PC-3 (cell line): ENCODE results near the gene GPR32. TPM values are rescaled to one million over a fixed set of nuclear protein-coding genes. Genes with fewer than 3 reads are reported as not detected.
A peak's percentile ranks its signal among the peaks of the same experiment; 100 is the strongest.
"Not testable (repeated sequence)": the region's sequence is repeated elsewhere in the genome, so short reads cannot be mapped to it uniquely, and the experiment has no call there.

Experiments
- ATAC-seq: fragments of 200-7000 bp; cut with Tn5 transposase; 2 replicates; pipeline ENCODE4 v1.9.1; 2020; ENCODE audit warnings: mild to moderate bottlenecking, moderate library complexity
- BruUV-seq: library from RNA; stranded (reverse); fragments of 400-500 nt; replicated peaks from 2 replicates; lab custom pipeline; 2021; lab: Mats Ljungman, UMichigan
- CTCF ChIA-PET: fragments of 300-600 bp; sonication (Branson Sonifier 250); formaldehyde crosslinking; loops from one replicate; lab custom pipeline; 2022; ENCODE audit warnings: antibody characterized with exemption; lab: Charles Lee
- POLR2A ChIA-PET: fragments of 300-600 bp; sonication (Branson Sonifier 250); formaldehyde crosslinking; loops from one replicate; lab custom pipeline; 2022; ENCODE audit warnings: antibody characterized with exemption; ENCODE audit not compliant: unreplicated experiment; lab: Charles Lee
- DNase-seq: peaks from one replicate; pipeline ENCODE4 v3.0.0-alpha.2; 2015
- H2AFZ ChIP-seq: fragments of 300-600 bp; sonication (generic); 2 replicates; pipeline ENCODE4 v1.6.0; 2016; ENCODE audit warnings: antibody characterized with exemption, low read length
- H3F3A ChIP-seq: fragments of 300-600 bp; sonication (generic); one replicate; pipeline ENCODE4 v1.6.0; 2017; ENCODE audit warnings: antibody characterized with exemption, low read length, control low read depth, mild to moderate bottlenecking; ENCODE audit not compliant: unreplicated experiment
- H3K27ac ChIP-seq: fragments of 300-600 bp; sonication (generic); 2 replicates; pipeline ENCODE4 v1.5.1; 2016; ENCODE audit warnings: mild to moderate bottlenecking, low read length
- H3K27me3 ChIP-seq: fragments of 300-600 bp; sonication (generic); 2 replicates; pipeline ENCODE4 v1.6.1; 2016; ENCODE audit warnings: low read length, mixed read lengths
- H3K36me3 ChIP-seq: fragments of 300-600 bp; sonication (generic); 2 replicates; pipeline ENCODE4 v1.6.1; 2016; ENCODE audit warnings: low read depth, mixed run types, low read length, mixed read lengths
- H3K4me1 ChIP-seq: fragments of 300-600 bp; sonication (generic); 2 replicates; pipeline ENCODE4 v1.5.1; 2016; ENCODE audit warnings: low read length; ENCODE audit not compliant: insufficient read depth
- H3K4me2 ChIP-seq: fragments of 300-600 bp; sonication (generic); 2 replicates; pipeline ENCODE4 v1.6.0; 2016; ENCODE audit warnings: low read length
- H3K4me3 ChIP-seq: fragments of 300-600 bp; sonication (generic); 2 replicates; pipeline ENCODE4 v1.5.1; 2016; ENCODE audit warnings: mild to moderate bottlenecking, low read length, mixed read lengths
- H3K79me2 ChIP-seq: fragments of 300-600 bp; sonication (generic); 2 replicates; pipeline ENCODE4 v1.6.1; 2017; ENCODE audit warnings: low read length, mixed read lengths
- H3K9ac ChIP-seq: fragments of 300-600 bp; sonication (generic); 2 replicates; pipeline ENCODE4 v1.6.0; 2016; ENCODE audit warnings: mild to moderate bottlenecking, low read length
- H3K9me2 ChIP-seq: fragments of 300-600 bp; sonication (generic); replicated peaks from 2 replicates; pipeline ENCODE4 v1.6.1; 2016; ENCODE audit warnings: mixed run types, low read length, mixed read lengths
- H3K9me3 ChIP-seq: fragments of 300-600 bp; sonication (generic); 2 replicates; pipeline ENCODE4 v1.6.1; 2016; ENCODE audit warnings: low read length, mixed read lengths
- H4K20me1 ChIP-seq: fragments of 300-600 bp; sonication (generic); 2 replicates; pipeline ENCODE4 v1.6.1; 2016; ENCODE audit warnings: low read length, mixed read lengths
- EZH2 ChIP-seq: fragments of 300-600 bp; sonication (generic); IDR thresholded peaks from one replicate; pipeline ENCODE4 v1.6.1; 2017; ENCODE audit warnings: antibody characterized with exemption, mild to moderate bottlenecking, low read length; ENCODE audit not compliant: unreplicated experiment
- EZH2phosphoT487 ChIP-seq: fragments of 300-600 bp; sonication (generic); IDR thresholded peaks from 2 replicates; pipeline ENCODE4 v1.6.1; 2018; ENCODE audit warnings: mild to moderate bottlenecking, antibody characterized with exemption, low read length, borderline replicate concordance
- intact Hi-C: fragments of 100-400 bp; cut with micrococcal nuclease; formaldehyde crosslinking; loops from 2 replicates; pipeline ENCODE4 v1.9.0; 2023
- total RNA-seq: library from RNA; depleted of rRNA; stranded (reverse); fragments of >200 nt; gene quantifications from 2 replicates; pipeline ENCODE4 v1.2.3, GENCODE V29; 2014
- TF ChIP-seq, protein P1 (sequence below): fragments of 300-600 bp; sonication (generic); conservative IDR thresholded peaks from 2 replicates; pipeline ENCODE4 v1.5.1; 2017; ENCODE audit warnings: antibody characterized with exemption, low read depth, mild to moderate bottlenecking, low read length

GPR32 gene
- total RNA-seq, 1 experiment from 2014 or later: not detected

DNA sequence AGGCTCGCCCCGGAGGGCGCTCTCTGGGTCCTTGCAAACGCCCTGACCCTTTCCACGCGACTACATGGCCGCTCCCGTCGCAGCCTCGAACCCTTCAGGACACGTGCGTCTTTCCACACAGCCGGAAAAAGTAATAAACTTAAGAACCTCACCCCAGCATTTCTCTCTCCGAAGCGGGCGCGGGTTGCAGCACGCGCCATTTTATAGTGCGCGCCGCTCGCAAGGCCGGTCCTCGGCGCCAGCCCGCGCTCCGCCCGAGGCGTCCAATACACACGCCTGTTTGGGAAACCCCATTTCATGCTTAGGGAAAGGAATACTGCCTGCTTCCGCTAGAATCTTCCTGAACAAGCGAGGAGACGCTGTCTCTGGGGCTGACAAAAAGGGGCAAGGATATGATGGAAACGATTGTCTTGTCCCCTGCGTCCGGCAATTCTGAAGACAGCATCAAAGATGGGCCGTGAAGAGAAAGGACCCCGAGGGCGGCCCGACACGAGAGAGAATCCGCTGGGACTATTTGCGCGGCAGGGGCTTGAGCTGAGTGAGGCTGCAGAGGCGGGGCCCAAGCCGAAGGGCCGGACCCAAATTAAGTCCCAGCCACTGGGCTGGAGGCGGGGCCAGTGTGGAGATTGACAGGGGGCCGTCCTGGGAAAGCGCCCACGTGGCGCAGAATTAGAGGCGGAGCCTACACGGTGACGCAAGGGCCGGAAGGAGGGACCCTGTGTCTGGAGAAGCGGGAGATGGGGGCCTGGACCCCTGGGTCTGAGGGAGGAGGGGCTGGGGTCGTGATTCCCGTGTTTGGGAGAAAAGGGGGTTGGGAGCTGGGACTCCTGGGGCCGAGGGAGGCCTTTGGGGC is 34.4 kb downstream of the GPR32 start:
- H3K36me3 ChIP-seq: peaks cover 37% of the 10 kb centered on the region
- DNase-seq (peak; percentile 99), ATAC-seq (peak; percentile 96)
- H3K9me2 ChIP-seq: no peaks in the 10 kb centered on the region
- TF ChIP-seq, protein P1, sequence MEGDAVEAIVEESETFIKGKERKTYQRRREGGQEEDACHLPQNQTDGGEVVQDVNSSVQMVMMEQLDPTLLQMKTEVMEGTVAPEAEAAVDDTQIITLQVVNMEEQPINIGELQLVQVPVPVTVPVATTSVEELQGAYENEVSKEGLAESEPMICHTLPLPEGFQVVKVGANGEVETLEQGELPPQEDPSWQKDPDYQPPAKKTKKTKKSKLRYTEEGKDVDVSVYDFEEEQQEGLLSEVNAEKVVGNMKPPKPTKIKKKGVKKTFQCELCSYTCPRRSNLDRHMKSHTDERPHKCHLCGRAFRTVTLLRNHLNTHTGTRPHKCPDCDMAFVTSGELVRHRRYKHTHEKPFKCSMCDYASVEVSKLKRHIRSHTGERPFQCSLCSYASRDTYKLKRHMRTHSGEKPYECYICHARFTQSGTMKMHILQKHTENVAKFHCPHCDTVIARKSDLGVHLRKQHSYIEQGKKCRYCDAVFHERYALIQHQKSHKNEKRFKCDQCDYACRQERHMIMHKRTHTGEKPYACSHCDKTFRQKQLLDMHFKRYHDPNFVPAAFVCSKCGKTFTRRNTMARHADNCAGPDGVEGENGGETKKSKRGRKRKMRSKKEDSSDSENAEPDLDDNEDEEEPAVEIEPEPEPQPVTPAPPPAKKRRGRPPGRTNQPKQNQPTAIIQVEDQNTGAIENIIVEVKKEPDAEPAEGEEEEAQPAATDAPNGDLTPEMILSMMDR: no peak
- TF ChIP-seq EZH2 (no peak), EZH2phosphoT487 (no peak)
- H3K27ac ChIP-seq: peak overlapping the region; percentile 85
- H3K4me3 ChIP-seq: peak overlapping the region; percentile 92
- H3K79me2 ChIP-seq: peaks cover 46% of the 10 kb centered on the region
- ChIA-PET POLR2A (interaction anchor here (0.6 to 0.7 kb wide), 4 partner anchors 171 to 431 kb away, joined by 3 to 8 read pairs (median 4); partner anchors contain the start of gene JOSD2), CTCF (no interaction called here)
- peaks cover 19% of the 10 kb centered on the region for H3K4me1 ChIP-seq
- intact Hi-C loops: loop anchor here (5.0 kb wide), 2 partner anchors 213 to 303 kb away; partner anchors contain the start of genes CTU1 and KLK10
- H3K27me3 ChIP-seq: no peaks in the 10 kb centered on the region
- peak overlapping the region; percentile 96 for H3K4me2 ChIP-seq
- peak overlapping the region; percentile 77 for H2AFZ ChIP-seq
- no peaks in the 10 kb centered on the region for H3K9me3 ChIP-seq
- H3K9ac ChIP-seq: peak overlapping the region; percentile 96
- H3F3A ChIP-seq: no peaks in the 10 kb centered on the region
- peaks cover 38% of the 10 kb centered on the region for H4K20me1 ChIP-seq
- BruUV-seq: no TSS peak

DNA sequence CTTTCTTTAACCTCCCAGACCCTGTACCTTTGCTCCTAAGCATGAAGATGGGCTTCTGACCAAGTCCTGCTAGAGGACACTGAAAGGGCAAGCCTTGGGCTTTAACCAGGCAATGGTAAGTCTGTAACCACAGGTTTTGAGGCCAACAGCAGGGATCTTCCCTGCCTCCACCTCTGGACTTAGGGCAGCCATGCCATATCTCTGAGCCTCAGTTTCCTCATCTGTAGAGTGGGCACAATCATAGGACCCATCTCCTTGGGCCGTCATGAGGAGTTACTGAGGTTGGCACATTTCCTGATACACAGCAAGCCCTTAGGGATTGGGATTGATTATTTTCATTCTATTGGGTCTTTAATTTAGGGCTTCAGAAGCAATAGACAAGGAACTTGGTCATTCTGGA is 38.6 kb downstream of the GPR32 start:
- Histone ChIP-seq H3K27me3 (no peaks in the 10 kb centered on the region), H3F3A (no peaks in the 10 kb centered on the region), H3K4me1 (peaks cover 5% of the 10 kb centered on the region), H3K4me3 (no peak overlapping the region), H3K9me2 (no peaks in the 10 kb centered on the region), H3K36me3 (peaks cover under 1% of the 10 kb centered on the region; the same call in 1 of the 2 replicates), H4K20me1 (peaks cover under 1% of the 10 kb centered on the region), H3K79me2 (peaks cover 7% of the 10 kb centered on the region), H2AFZ (no peak overlapping the region), H3K27ac (no peak overlapping the region), H3K4me2 (no peak overlapping the region), H3K9me3 (no peaks in the 10 kb centered on the region), H3K9ac (no peak overlapping the region)
- BruUV-seq: no TSS peak
- ChIA-PET POLR2A (no interaction called here), CTCF (no interaction called here)
- no peak for TF ChIP-seq EZH2phosphoT487
- TF ChIP-seq EZH2: no peak
- TF ChIP-seq, protein P1: no peak
- no peak for ATAC-seq
- DNase-seq: no peak
- intact Hi-C loops: no loop called here

DNA sequence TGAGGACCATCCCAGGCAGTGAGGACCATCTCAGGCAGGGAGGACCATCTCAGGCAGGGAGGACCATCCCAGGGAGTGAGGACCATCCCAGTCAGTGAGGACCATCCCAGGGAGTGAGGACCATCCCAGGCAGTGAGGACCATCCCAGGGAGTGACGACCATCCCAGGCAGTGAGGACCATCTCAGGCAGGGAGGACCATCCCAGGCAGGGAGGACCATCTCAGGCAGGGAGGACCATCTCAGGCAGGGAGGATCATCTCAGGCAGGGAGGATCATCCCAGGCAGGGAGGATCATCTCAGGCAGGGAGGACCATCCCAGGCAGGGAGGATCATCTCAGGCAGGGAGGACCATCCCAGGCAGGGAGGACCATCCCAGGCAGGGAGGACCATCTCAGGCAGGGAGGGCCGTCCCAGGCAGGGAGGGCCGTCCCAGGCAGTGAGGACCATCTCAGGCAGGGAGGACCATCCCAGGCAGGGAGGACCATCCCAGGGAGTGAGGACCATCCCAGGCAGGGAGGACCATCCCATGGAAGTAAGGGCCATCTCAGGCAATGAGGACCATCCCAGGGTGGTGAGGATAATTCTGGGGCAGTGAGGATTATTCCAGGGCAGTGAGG is 41.5 kb downstream of the GPR32 start:
- H4K20me1 ChIP-seq, DNase-seq, H3K9ac ChIP-seq, H3K36me3 ChIP-seq, BruUV-seq, H3K27ac ChIP-seq, POLR2A ChIA-PET, H2AFZ ChIP-seq, H3K9me2 ChIP-seq, CTCF ChIA-PET, H3K4me1 ChIP-seq, H3K9me3 ChIP-seq, H3F3A ChIP-seq, H3K4me2 ChIP-seq, H3K4me3 ChIP-seq, ATAC-seq, intact Hi-C loops, H3K79me2 ChIP-seq: not testable (repeated sequence)
- H3K27me3 ChIP-seq: peaks cover 10% of the 10 kb centered on the region; the same call in 1 of the 2 replicates
